K562 (cell line): ENCODE results near the gene C2orf76. TPM values are rescaled to one million over a fixed set of nuclear protein-coding genes. Genes with fewer than 3 reads are reported as not detected.

Experiments
- ATAC-seq: fragments of 200-7000 bp; cut with Tn5 transposase; 3 replicates; pipeline ENCODE4 v1.9.1; 2020; ENCODE audit warnings: moderate library complexity
- BruUV-seq: library from RNA; stranded (reverse); fragments of 400-500 nt; replicated peaks from 2 replicates; lab custom pipeline; 2021; lab: Mats Ljungman, UMichigan
- CTCF ChIA-PET: fragments of 300-600 bp; formaldehyde crosslinking; extraction: SDS; loops from one replicate; lab custom pipeline; 2021; ENCODE audit warnings: low intra/inter-chr PET ratio; lab: Yijun Ruan, JAX
- POLR2A ChIA-PET: fragments of 300-600, 350-650 bp; sonication (Branson Sonifier 250); formaldehyde crosslinking; extraction: SDS; loops from one replicate; lab custom pipeline; 2021; ENCODE audit warnings: antibody characterized with exemption, inconsistent platforms; lab: Yijun Ruan, JAX
- DNase-seq, 4 experiments: peaks; one replicate each; pipeline versions ENCODE4 v3.0.0 to v3.0.0-alpha.2; 2011 to 2018; ENCODE audit warnings: low spot score in 3 of 4, mixed read lengths in 3 of 4; ENCODE audit errors: extremely low read depth in 1 of 4
- FAIRE-seq: peaks from 2 replicates; lab custom pipeline; 2011; peaks lifted over from hg19 to GRCh38; lab: Jason Lieb, UNC
- H2AFZ ChIP-seq: 2 replicates; pipeline ENCODE4 v1.6.0; 2011; ENCODE audit warnings: low read depth, low read length, control low read depth, inconsistent platforms
- H3K27ac ChIP-seq: fragments of 200-600 bp; 3 replicates; pipeline ENCODE4 v1.8.0; 2011; ENCODE audit warnings: low read depth, mild to moderate bottlenecking, control low read depth, inconsistent platforms, low read length, moderate library complexity, mixed read lengths; ENCODE audit errors: extremely low read depth
- H3K27me3 ChIP-seq, 2 experiments: fragments of 300-600 bp in 1 of 2; 2 replicates in 1 of 2; 3 replicates in 1 of 2; pipeline versions ENCODE4 v1.6.0 to v1.8.0; 2011; ENCODE audit warnings: inconsistent platforms in 2 of 2, low read length in 2 of 2, mild to moderate bottlenecking in 1 of 2, mixed read lengths in 1 of 2, moderate library complexity in 1 of 2; ENCODE audit not compliant: control insufficient read depth in 2 of 2, insufficient read depth in 2 of 2
- H3K36me3 ChIP-seq: fragments of 300-600 bp; 3 replicates; pipeline ENCODE4 v1.8.0; 2011; ENCODE audit warnings: mild to moderate bottlenecking, low read length, inconsistent platforms; ENCODE audit not compliant: control insufficient read depth, insufficient read depth
- H3K4me1 ChIP-seq, 2 experiments: fragments of 200-600 bp in 1 of 2; replicated peaks in 1 of 2; 2 replicates in 1 of 2; 3 replicates in 1 of 2; pipeline versions ENCODE4 v1.5.1 to v1.8.0; 2011; ENCODE audit warnings: inconsistent platforms in 2 of 2, low read length in 2 of 2, mild to moderate bottlenecking in 1 of 2, mixed read lengths in 1 of 2, moderate library complexity in 1 of 2; ENCODE audit not compliant: control insufficient read depth in 2 of 2, insufficient read depth in 2 of 2
- H3K4me2 ChIP-seq: 2 replicates; pipeline ENCODE4 v1.6.1; 2011; ENCODE audit warnings: low read length, control low read depth, inconsistent platforms, mixed read lengths; ENCODE audit not compliant: insufficient read depth
- H3K4me3 ChIP-seq: fragments of 200-600 bp; sonication (generic), shearing (Covaris generic); 2 replicates; pipeline ENCODE4 v1.5.1; 2016; ENCODE audit warnings: control low read depth, inconsistent platforms
- H3K79me2 ChIP-seq: fragments of 200-600 bp; 3 replicates; pipeline ENCODE4 v1.8.0; 2011; ENCODE audit warnings: low read length, inconsistent platforms; ENCODE audit not compliant: control insufficient read depth, insufficient read depth
- H3K9ac ChIP-seq, 2 experiments: 2 replicates each; pipeline versions ENCODE4 v1.6.0 to v1.6.1; 2011; ENCODE audit warnings: low read depth in 2 of 2, low read length in 2 of 2, control low read depth in 1 of 2, inconsistent platforms in 1 of 2, mild to moderate bottlenecking in 1 of 2, mixed read lengths in 1 of 2; ENCODE audit not compliant: insufficient read depth in 1 of 2
- H3K9me1 ChIP-seq: one replicate; pipeline ENCODE4 v1.6.0; 2011; ENCODE audit warnings: inconsistent platforms, mild to moderate bottlenecking, low read length, moderate library complexity; ENCODE audit not compliant: control insufficient read depth, insufficient read depth
- H3K9me3 ChIP-seq: replicated peaks from 2 replicates; pipeline ENCODE4 v1.5.1; 2011; ENCODE audit warnings: low read depth, low read length, inconsistent platforms; ENCODE audit not compliant: control insufficient read depth, insufficient read depth
- H4K20me1 ChIP-seq: replicated peaks from 2 replicates; pipeline ENCODE4 v1.6.1; 2011; ENCODE audit warnings: low read length, inconsistent platforms, mixed read lengths; ENCODE audit not compliant: control insufficient read depth, insufficient read depth
- BCOR ChIP-seq: fragments of 450-650 bp; IDR thresholded peaks from 2 replicates; pipeline ENCODE4 v1.6.1; 2016
- BRD9 ChIP-seq: fragments of 450-650 bp; IDR thresholded peaks from 2 replicates; pipeline ENCODE4 v1.6.1; 2018; ENCODE audit warnings: low read depth; ENCODE audit not compliant: partially characterized antibody
- CBX5 ChIP-seq: IDR thresholded peaks from 2 replicates; pipeline ENCODE4 v1.6.1; 2014; ENCODE audit warnings: low read depth, borderline replicate concordance
- CHD2 ChIP-seq: IDR thresholded peaks from 2 replicates; pipeline ENCODE4 v1.6.1; 2011; ENCODE audit warnings: low read depth, low read length
- CREBBP ChIP-seq: IDR thresholded peaks from one replicate; pipeline ENCODE4 v1.6.1; 2012; ENCODE audit warnings: low read depth, mild to moderate bottlenecking, control low read depth, inconsistent platforms, low read length
- DDX20 ChIP-seq: fragments of 450-650 bp; IDR thresholded peaks from 2 replicates; pipeline ENCODE4 v1.6.1; 2016; ENCODE audit warnings: missing genetic modification characterization, low read depth, mild to moderate bottlenecking, missing compliant biosample characterization, moderate library complexity
- DLX4 ChIP-seq: fragments of 250-450 bp; sonication (Bioruptor Pico); IDR thresholded peaks from 2 replicates; pipeline ENCODE4 v1.6.1; 2021; ENCODE audit warnings: mild to moderate bottlenecking
- ETS1 ChIP-seq: conservative IDR thresholded peaks from 2 replicates; pipeline ENCODE4 v1.6.1; 2011; ENCODE audit warnings: low read depth, mild to moderate bottlenecking, low read length; ENCODE audit not compliant: control insufficient read depth
- FOXO4 ChIP-seq: fragments of 450-650 bp; formaldehyde crosslinking; IDR thresholded peaks from 2 replicates; pipeline ENCODE4 v1.4.0; 2020; ENCODE audit warnings: mild to moderate bottlenecking, moderate library complexity
- NCOA1 ChIP-seq: fragments of 450-650 bp; IDR thresholded peaks from 2 replicates; pipeline ENCODE4 v1.6.1; 2016; ENCODE audit warnings: low read depth
- RAD21 ChIP-seq, 2 experiments: fragments of 250-450 bp in 1 of 2; fragments of 450-650 bp in 1 of 2; sonication (Bioruptor Pico) in 1 of 2; formaldehyde crosslinking in 1 of 2; IDR thresholded peaks in 1 of 2; conservative IDR thresholded peaks in 1 of 2; 2 replicates each; pipeline versions ENCODE4 v1.4.0 to v1.8.0; 2020 to 2022; ENCODE audit warnings: mild to moderate bottlenecking in 2 of 2, moderate library complexity in 1 of 2
- RBM17 ChIP-seq: fragments of 200-400 bp; formaldehyde crosslinking; IDR thresholded peaks from 2 replicates; pipeline ENCODE4 v1.6.1; 2017; ENCODE audit warnings: low read depth, mild to moderate bottlenecking, low read length, borderline replicate concordance
- SP1 ChIP-seq: sonication (generic); formaldehyde crosslinking; IDR thresholded peaks from 2 replicates; pipeline ENCODE4 v1.8.1; 2022; ENCODE audit warnings: mild to moderate bottlenecking, missing genetic modification reagents
- ZNF232 ChIP-seq: sonication (generic); formaldehyde crosslinking; IDR thresholded peaks from 2 replicates; pipeline ENCODE4 v1.8.0; 2022; ENCODE audit warnings: mild to moderate bottlenecking, missing genetic modification reagents
- ZNF584 ChIP-seq: fragments of 200-800 bp; sonication (Bioruptor generic); IDR thresholded peaks from 2 replicates; pipeline ENCODE4 v1.6.1; 2016; ENCODE audit warnings: low read depth, mild to moderate bottlenecking, missing genetic modification characterization, missing compliant biosample characterization
- WGBS: fragments of 100-300 bp; shearing (Covaris generic); methylation state at CpG from one replicate; pipeline ENCODE4 v1.1.6; 2016; ENCODE audit warnings: low coverage, mixed read lengths; ENCODE audit not compliant: insufficient coverage; ENCODE audit errors: missing lambda C conversion rate; 5-methylcytosine and 5-hydroxymethylcytosine counted together
- in situ Hi-C: fragments of 300-500 bp; cut with MboI; formaldehyde crosslinking; loops from 4 replicates; pipeline ENCODE4 v1.15.0; 2018; ENCODE audit warnings: inconsistent platforms, mixed read lengths
- intact Hi-C: fragments of 100-400 bp; cut with micrococcal nuclease; formaldehyde crosslinking; loops from 2 replicates; pipeline ENCODE4 v1.14.2; 2022
- polyA plus RNA-seq, 8 experiments: library from polyadenylated mRNA; depleted of rRNA in 4 of 8; stranded (reverse) in 5 of 8; unstranded in 3 of 8; fragments of >200 nt; fragmentation: Nextera tagmentation in 2 of 8; fragmentation: Illumina TruSeq in 1 of 8; extraction: Ambion mirVana in 2 of 8; extraction: Trizol in 1 of 8; gene quantifications; 2 replicates each; pipeline versions ENCODE4 v1.2.1 to v1.2.3, GENCODE V29; 2011 to 2014; ENCODE audit warnings: inconsistent platforms in 1 of 8, missing spikeins in 1 of 8
- total RNA-seq, 7 experiments: library from RNA; depleted of rRNA in 6 of 7; stranded (reverse); fragments of >200 nt in 6 of 7; fragmentation: Illumina TruSeq in 2 of 7; extraction: Trizol in 2 of 7; gene quantifications; 2 replicates each; pipeline versions ENCODE4 v1.2.1 to v1.2.3, GENCODE V29; 2011 to 2021; ENCODE audit warnings: low replicate concordance in 1 of 7
- TF ChIP-seq, protein P1 (sequence below): fragments of 450-650 bp; formaldehyde crosslinking; IDR thresholded peaks from 2 replicates; pipeline ENCODE4 v1.4.0; 2022; ENCODE audit warnings: missing genetic modification characterization
- TF ChIP-seq, protein P2 (sequence below): fragments of 450-650 bp; conservative IDR thresholded peaks from 2 replicates; pipeline ENCODE4 v1.6.1; 2016; ENCODE audit warnings: missing genetic modification characterization, low read depth, mild to moderate bottlenecking, control low read depth, missing compliant biosample characterization

Gene C2orf76
- total and polyA plus RNA-seq, 9 of the 15 experiments (the other 6 are each of a cell fraction or from before 2014, with no cell fraction given) = 4.8 to 26.2 (median 14.5) TPM

DNA sequence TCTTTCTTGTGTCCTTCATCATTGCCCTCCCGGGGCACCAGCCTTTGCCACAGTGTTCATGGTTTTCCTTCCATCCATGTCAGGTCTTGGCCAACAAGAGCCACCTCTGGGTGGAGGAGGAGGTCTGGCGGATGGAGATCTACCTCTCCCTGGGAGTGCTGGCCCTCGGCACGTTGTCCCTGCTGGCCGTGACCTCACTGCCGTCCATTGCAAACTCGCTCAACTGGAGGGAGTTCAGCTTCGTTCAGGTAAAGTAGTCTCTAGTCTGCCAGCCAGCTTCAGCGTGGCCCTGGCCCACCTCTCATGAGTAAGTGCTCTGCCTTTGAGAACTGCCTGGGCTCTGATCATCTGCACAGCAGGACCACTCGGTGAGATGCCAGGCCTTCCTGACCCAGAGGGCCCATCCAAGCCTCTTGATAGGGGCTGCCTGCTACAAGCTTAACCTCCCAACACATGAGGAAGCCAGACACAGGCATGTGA, 112.0 kb downstream of the C2orf76 start:
- Histone ChIP-seq H3K4me2 (no peak overlapping the region), H3K27ac (no peak overlapping the region), H3K9me1 (no peaks in the 10 kb centered on the region), H3K4me3 (no peak overlapping the region), H2AFZ (no peak overlapping the region), H3K36me3 (peaks cover 71% of the 10 kb centered on the region), H4K20me1 (no peaks in the 10 kb centered on the region; the same call in 1 of the 2 replicates), H3K4me1 (no peaks in the 10 kb centered on the region), H3K27me3 (no peaks in the 10 kb centered on the region), H3K79me2 (no peaks in the 10 kb centered on the region), H3K9ac (no peak overlapping the region), H3K9me3 (no peaks in the 10 kb centered on the region)
- in situ Hi-C loops = no loop called here
- ATAC-seq (no peak), DNase-seq (no peak), FAIRE-seq (no peak)
- BruUV-seq = no TSS peak
- 91% methylated on average over 10 of the region's 10 CpGs for WGBS
- ChIA-PET CTCF (no interaction called here), POLR2A (no interaction called here)
- intact Hi-C loops = no loop called here
- TF ChIP-seq SP1 (CRISPR knock-in tag) = no peak
- TF ChIP-seq FOXO4 (CRISPR knock-in tag) = no peak
- TF ChIP-seq DDX20 (tag) = no peak
- no peak for TF ChIP-seq NCOA1
- TF ChIP-seq, protein P1, sequence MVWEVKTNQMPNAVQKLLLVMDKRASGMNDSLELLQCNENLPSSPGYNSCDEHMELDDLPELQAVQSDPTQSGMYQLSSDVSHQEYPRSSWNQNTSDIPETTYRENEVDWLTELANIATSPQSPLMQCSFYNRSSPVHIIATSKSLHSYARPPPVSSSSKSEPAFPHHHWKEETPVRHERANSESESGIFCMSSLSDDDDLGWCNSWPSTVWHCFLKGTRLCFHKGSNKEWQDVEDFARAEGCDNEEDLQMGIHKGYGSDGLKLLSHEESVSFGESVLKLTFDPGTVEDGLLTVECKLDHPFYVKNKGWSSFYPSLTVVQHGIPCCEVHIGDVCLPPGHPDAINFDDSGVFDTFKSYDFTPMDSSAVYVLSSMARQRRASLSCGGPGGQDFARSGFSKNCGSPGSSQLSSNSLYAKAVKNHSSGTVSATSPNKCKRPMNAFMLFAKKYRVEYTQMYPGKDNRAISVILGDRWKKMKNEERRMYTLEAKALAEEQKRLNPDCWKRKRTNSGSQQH = no peak
- TF ChIP-seq ZNF584 = no peak
- TF ChIP-seq RAD21 (CRISPR knock-in tag; conservative IDR thresholded peaks at IDR 0.05 in 1 of 2, IDR thresholded peaks at IDR 0.05 in 1 of 2) = no peak
- TF ChIP-seq BRD9 = no peak
- TF ChIP-seq CBX5 = no peak
- TF ChIP-seq, protein P2, sequence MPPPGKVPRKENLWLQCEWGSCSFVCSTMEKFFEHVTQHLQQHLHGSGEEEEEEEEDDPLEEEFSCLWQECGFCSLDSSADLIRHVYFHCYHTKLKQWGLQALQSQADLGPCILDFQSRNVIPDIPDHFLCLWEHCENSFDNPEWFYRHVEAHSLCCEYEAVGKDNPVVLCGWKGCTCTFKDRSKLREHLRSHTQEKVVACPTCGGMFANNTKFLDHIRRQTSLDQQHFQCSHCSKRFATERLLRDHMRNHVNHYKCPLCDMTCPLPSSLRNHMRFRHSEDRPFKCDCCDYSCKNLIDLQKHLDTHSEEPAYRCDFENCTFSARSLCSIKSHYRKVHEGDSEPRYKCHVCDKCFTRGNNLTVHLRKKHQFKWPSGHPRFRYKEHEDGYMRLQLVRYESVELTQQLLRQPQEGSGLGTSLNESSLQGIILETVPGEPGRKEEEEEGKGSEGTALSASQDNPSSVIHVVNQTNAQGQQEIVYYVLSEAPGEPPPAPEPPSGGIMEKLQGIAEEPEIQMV (tag) = no peak
- no peak for TF ChIP-seq ZNF232 (CRISPR knock-in tag)
- no peak for TF ChIP-seq DLX4 (CRISPR knock-in tag)
- no peak for TF ChIP-seq CREBBP
- no peak for TF ChIP-seq ETS1
- TF ChIP-seq RBM17 = no peak
- no peak for TF ChIP-seq BCOR
- no peak for TF ChIP-seq CHD2
